Purkinje cell (primary cell): ENCODE data around the gene SCAF11. TPM values are rescaled to one million over a fixed set of nuclear protein-coding genes. Genes with fewer than 3 reads are reported as not detected.

Experiments used
- polyA plus RNA-seq: library from polyadenylated mRNA; unstranded; fragments of >200 nt; fragmentation: Nextera tagmentation; gene quantifications from 2 replicates; pipeline ENCODE4 v1.2.1, GENCODE V29; 2014

Gene SCAF11
- 93.3 and 94.0 TPM in 2 replicates for polyA plus RNA-seq

GRCh38 chr12:45990468-45991283, at the start of gene SCAF11:
Gene SCAF11, minus strand, starts transcription at chr12:45990574. Its CDS starts 26,407 bp downstream, at chr12:45964167.

